ENCODE measurements around the gene CCT2.

The CCT2 gene

DNA sequence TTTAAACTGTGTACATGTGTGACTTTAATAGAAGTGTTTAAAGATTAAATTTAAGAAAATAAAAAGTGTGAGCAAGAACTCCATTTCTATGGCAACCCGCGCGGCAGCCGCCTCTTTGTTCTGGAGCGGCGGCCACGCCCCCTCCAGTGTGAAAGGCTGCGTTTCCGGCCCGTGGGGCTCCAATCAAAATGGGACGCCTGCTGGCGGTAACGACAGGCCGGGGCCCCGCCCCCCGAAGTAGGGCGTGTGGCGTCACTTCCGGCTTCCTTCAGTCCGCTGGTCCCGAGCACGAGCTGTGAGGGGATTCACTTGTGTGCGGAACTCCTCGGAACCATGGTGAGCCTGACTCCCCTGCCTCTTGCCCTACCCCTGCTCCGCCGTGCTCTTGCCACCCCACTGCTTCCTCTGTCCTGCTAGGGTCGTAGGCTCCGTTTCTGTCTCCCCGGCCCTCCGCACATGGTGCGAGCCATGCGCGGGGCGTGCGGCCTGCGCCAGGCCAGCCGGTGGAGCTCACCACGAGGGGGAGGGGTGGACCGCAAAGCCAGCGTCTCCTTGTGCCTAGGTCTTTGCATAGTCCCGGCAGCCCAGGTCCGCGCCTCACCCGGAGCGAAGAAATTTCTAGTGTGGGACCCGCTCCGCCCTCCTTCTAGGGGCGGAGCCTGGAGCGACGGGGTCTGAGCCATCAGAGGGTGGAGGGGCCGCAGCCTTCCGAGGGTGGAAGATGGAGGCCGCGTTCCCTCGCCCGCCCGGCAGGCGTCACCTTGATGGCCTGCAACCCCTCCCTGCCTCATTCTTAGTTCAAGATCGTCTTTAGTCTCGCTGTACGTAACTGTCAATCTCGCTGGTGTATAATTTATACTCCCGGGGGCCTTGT lies at the start of gene CCT2:
TSS of gene CCT2 (plus strand) at position 271 of the 874 bp plus-strand sequence. CDS start at position 334, 63 bp downstream.
- peak; percentile 99 for ATAC-seq
- H3K27me3 Mint-ChIP-seq, result no peaks in the 10 kb centered on the region
- peaks cover 8% of the 10 kb centered on the region for H3K4me1 Mint-ChIP-seq
- peaks cover 30% of the 10 kb centered on the region for H3K36me3 Mint-ChIP-seq
- peak within 1 kb of the TSS; percentile 94 for H3K4me3 Mint-ChIP-seq
- H3K9me3 Mint-ChIP-seq, result no peaks in the 10 kb centered on the region
- H3K27ac Mint-ChIP-seq, result peak within 1 kb of the TSS; percentile 95

DNA sequence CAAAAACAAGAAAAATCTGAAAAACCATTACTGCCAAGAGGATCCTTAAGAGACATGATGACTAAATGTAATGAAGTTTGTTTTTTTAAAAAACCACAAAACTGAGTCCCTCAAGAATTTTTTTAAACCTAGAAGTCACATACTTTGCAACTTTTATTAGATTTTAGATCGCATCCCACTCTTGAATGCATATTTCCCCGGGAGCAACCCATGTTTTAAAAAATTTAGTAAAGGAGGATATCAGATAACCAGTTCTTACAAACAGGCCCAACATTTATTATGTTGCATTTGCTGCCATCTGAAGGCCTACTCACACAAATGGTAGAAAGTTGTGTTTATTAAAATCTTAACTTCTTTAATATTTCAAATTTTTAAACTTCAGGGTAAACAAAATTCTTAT lies 44.3 kb upstream of the CCT2 start:
- H3K27me3 Mint-ChIP-seq, result no peaks in the 10 kb centered on the region
- ATAC-seq, result no peak
- H3K27ac Mint-ChIP-seq, result no peak overlapping the region
- H3K36me3 Mint-ChIP-seq, result peaks cover 44% of the 10 kb centered on the region
- no peak overlapping the region for H3K4me3 Mint-ChIP-seq
- H3K9me3 Mint-ChIP-seq, result peaks cover 6% of the 10 kb centered on the region
- H3K4me1 Mint-ChIP-seq, result no peaks in the 10 kb centered on the region

DNA sequence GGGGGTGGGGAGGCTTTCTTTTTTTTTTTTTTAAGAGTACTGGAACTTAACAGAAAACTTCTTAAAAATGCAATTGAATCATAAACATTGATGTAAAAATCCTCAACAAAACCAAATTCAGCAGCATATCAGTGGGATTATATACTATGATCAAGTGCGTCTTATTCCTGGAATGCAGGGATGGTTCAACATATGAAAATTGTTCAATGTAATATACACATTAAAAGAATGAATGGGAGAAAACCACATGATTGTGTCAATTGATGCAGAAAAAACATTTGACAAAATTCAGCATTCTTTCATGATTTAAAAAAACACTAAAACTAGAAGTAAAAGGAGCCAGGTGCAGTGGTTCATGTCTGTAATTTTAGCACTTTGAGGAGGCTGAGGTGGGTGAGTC lies 41.2 kb upstream of the CCT2 start:
- ATAC-seq, result no peak
- Mint-ChIP-seq H3K27ac (no peak overlapping the region), H3K4me3 (no peak overlapping the region), H3K9me3 (peaks cover 6% of the 10 kb centered on the region), H3K4me1 (no peaks in the 10 kb centered on the region), H3K36me3 (peaks cover 36% of the 10 kb centered on the region), H3K27me3 (no peaks in the 10 kb centered on the region)

DNA sequence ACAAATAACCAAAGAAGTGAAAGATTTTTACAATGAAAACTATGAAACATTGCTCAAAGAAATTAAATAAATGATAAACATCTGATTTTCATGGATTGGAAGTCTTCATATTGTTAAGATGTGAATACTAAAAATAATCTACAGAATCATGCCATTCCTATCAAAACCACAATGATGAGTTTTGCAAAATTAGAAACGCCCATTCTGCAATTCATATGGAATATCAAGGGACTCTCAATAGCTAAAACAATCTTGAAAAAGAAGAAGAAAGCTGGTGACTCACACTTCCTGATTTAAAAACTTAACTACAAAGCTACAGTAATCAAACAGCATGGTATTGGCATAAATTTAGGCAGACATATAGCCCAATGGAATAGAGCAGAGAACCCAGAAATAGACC lies 40.2 kb upstream of the CCT2 start:
- H3K4me1 Mint-ChIP-seq, result no peaks in the 10 kb centered on the region
- no peaks in the 10 kb centered on the region for H3K27me3 Mint-ChIP-seq
- ATAC-seq, result no peak
- peaks cover 43% of the 10 kb centered on the region for H3K36me3 Mint-ChIP-seq
- no peak overlapping the region for H3K27ac Mint-ChIP-seq
- H3K9me3 Mint-ChIP-seq, result peaks cover 6% of the 10 kb centered on the region
- no peak overlapping the region for H3K4me3 Mint-ChIP-seq

DNA sequence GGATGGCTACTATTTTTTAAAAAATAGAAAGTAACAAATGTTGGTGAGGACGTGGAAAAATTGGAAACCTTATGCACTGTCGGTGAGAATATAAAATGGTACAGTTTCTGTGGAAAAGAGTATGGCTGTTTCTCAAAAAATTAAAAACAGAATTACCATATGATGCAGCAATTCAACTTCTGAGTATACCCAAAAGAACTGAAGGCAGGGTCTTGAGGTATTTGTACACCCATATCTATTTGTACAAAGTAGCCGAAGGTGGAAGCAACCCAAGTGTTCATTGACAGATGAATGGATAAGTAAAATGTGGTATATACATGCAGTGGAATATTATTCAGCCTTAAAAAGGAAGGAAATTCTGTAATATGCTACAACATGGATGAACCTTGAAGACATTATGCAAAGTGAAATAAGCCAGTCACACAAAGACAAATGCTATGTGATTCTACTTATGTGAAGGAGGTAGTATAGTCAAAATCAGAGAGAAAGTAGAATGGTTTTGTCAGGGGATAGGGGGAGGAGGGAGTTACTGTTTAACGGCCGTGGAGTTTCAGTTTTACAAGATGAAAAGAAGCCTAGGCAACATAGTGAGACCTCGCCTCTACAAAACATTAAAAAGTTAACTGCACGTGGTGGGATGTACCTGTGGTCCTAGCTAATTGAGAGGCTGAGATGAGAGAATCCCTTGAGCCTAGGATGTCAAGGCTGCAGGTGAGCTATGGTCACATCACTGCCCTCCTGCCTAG lies 38.4 kb upstream of the CCT2 start:
- no peaks in the 10 kb centered on the region for H3K4me1 Mint-ChIP-seq
- H3K27me3 Mint-ChIP-seq, result no peaks in the 10 kb centered on the region
- peaks cover 6% of the 10 kb centered on the region for H3K9me3 Mint-ChIP-seq
- no peak overlapping the region for H3K27ac Mint-ChIP-seq
- H3K4me3 Mint-ChIP-seq, result no peak overlapping the region
- peaks cover 36% of the 10 kb centered on the region for H3K36me3 Mint-ChIP-seq
- ATAC-seq, result no peak

DNA sequence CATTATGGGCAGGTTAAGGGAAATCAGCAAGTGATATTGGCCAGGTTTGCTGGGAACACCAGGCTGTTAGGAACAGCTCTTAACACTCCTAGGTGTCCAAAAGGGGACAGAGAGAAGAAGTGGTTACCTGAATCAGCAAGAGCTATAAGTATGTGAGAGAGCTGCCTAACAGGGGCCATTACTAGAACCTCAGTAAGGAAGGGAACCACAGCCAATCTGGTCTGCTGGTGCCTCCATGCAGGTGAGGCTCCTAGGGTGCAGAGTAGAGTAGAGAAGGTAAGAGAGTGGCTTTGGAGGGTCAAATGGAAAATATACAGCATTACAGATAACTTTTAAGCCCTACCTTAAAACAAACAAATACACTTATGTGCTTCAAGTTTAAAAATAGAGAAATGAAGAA lies 36.6 kb upstream of the CCT2 start:
- H3K27ac Mint-ChIP-seq, result no peak overlapping the region
- ATAC-seq, result no peak
- no peaks in the 10 kb centered on the region for H3K4me1 Mint-ChIP-seq
- peaks cover under 1% of the 10 kb centered on the region for H3K9me3 Mint-ChIP-seq
- no peaks in the 10 kb centered on the region for H3K27me3 Mint-ChIP-seq
- H3K4me3 Mint-ChIP-seq, result no peak overlapping the region
- H3K36me3 Mint-ChIP-seq, result peaks cover 30% of the 10 kb centered on the region

DNA sequence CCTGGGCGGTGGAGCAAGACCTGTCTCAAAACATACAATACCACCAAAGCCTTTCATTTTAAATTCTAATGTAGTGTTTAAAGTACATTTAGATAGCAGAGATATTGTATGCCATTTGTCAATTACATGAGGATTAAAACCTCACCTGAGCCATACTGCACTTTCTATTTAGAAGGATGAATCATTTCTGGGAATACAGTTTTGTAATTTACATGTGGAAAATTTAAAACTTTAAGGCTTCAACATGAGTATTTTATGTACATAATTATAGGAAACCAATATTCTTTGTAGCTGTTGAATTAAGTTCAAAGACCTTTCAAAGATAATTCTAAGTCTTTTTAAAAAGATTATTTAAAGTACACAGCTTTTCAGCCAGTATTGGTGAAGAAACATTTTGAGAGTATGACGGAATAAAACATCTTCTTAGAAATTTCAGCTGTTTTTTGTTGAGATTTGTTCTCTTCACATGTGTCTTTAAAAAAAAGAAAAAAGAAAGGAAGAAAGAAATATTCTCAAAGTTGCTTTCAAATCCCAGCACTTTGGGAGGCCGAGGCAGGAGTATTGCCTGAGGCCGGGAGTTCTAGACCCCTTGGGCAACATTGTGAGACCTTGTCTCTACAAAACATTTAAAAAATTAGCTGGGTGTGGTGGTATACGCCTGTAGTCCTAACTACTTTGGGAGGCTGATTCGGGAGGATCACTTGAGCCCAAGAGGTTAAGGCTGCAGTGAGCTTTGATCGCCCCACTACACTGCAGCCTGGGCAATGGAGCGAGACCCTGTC lies 34.5 kb upstream of the CCT2 start:
- no peak overlapping the region for H3K4me3 Mint-ChIP-seq
- no peaks in the 10 kb centered on the region for H3K27me3 Mint-ChIP-seq
- H3K36me3 Mint-ChIP-seq, result peaks cover 15% of the 10 kb centered on the region
- no peaks in the 10 kb centered on the region for H3K9me3 Mint-ChIP-seq
- H3K4me1 Mint-ChIP-seq, result no peaks in the 10 kb centered on the region
- no peak for ATAC-seq
- no peak overlapping the region for H3K27ac Mint-ChIP-seq

DNA sequence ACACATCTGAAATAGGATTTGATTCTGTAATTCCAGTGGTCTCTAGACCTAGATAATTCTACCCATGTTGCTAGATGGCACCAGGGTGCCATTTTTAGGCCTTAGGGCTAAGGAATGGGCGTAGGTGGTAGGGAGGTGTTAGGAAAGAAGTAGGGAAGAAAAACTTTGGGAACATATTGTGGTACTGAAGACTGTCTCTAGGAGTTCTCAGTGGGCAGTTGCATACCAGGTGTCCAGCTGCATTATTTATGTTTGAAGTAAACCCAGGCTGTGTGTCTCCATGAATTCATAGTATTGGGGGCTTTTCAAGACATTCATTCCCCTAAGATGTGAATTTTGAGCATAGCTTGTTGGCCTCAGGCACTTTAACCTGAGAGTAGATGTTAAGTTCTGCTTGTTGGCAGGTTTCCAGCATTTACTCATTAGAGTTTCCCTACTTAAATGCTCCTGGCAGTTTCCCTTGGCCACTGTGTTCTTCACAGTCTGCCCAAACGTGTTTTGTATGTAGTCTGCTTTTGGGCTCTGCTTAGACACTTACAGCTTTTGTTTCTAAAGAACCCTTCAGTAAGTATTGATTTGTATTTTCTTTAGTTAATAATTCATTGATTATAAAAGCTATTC lies 31.5 kb upstream of the CCT2 start:
- Mint-ChIP-seq H3K9me3 (no peaks in the 10 kb centered on the region), H3K27ac (no peak overlapping the region), H3K27me3 (no peaks in the 10 kb centered on the region), H3K4me1 (peaks cover 5% of the 10 kb centered on the region), H3K4me3 (no peak overlapping the region), H3K36me3 (peaks cover 16% of the 10 kb centered on the region)
- ATAC-seq, result no peak

DNA sequence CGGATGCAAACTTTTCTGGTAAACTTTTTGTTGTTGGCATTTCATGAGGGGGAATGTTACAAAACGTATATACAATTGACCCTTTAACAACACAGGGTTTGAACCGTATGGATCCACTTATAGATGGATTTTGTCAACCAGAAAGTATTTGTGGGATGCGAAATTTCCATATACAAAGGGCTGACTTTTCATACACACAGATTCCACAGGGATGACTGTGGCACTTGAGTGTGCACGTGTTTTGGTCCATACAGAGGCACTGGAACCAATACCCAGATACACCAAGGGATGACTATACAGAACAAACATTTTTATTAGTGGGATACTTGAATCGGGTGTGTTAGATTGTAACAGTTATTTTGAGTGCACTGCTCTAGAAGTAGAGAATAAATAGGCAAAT lies 29.8 kb upstream of the CCT2 start:
- Mint-ChIP-seq H3K9me3 (no peaks in the 10 kb centered on the region), H3K36me3 (peaks cover 6% of the 10 kb centered on the region), H3K27me3 (no peaks in the 10 kb centered on the region), H3K27ac (no peak overlapping the region), H3K4me1 (peaks cover 5% of the 10 kb centered on the region), H3K4me3 (no peak overlapping the region)
- no peak for ATAC-seq

DNA sequence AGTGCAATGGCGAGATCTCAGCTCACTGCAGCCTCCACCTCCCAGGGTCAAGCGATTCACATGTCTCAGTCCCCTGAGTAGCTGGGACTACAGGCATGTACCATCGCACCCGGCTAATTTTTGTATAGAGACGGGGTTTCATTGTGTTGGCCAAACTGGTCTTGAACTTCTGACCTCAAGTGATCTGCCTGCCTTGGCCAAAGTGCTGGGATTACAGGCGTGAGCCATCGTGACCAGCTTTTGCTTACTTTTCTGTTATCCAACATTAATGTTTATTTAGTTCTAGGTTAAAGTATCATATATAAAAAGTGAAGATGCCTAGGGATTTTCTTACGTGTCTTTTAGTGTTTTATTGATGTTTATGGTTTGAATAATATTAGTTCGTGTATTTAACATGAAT lies 28.9 kb upstream of the CCT2 start:
- H3K36me3 Mint-ChIP-seq, result peaks cover 6% of the 10 kb centered on the region
- no peak overlapping the region for H3K4me3 Mint-ChIP-seq
- H3K9me3 Mint-ChIP-seq, result no peaks in the 10 kb centered on the region
- no peak overlapping the region for H3K27ac Mint-ChIP-seq
- ATAC-seq, result no peak
- H3K4me1 Mint-ChIP-seq, result peaks cover 5% of the 10 kb centered on the region
- H3K27me3 Mint-ChIP-seq, result no peaks in the 10 kb centered on the region

DNA sequence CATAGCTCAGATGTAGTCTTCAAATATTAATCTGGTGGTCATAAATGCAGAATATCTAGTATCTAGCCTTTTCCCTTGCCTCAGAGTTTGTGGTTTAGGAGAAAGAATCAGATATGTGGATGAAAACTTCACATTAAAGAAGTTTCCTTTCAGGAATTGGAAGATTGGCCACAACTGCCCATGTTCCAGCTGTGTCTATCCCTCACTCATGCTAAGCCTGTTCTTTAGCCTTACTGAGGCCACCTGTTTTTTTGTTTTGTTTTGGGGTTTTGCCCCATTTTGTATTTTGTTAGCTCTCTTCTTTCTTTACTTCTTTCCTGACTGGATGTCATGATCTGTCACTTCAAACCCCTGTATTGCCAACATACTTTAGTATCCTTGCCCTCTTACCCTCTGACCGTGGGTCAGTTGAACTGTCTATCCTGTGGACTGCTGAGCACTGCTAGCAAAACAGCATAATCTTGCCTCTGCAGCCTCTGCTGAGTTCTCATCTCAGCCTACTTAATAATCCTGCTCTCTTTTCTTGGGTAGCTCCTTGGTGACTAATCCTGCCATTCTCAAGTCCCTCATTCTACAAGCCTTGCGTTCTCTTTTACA lies 22.0 kb upstream of the CCT2 start:
- H3K4me1 Mint-ChIP-seq, result no peaks in the 10 kb centered on the region
- H3K9me3 Mint-ChIP-seq, result no peaks in the 10 kb centered on the region
- no peak overlapping the region for H3K4me3 Mint-ChIP-seq
- H3K27ac Mint-ChIP-seq, result no peak overlapping the region
- no peaks in the 10 kb centered on the region for H3K36me3 Mint-ChIP-seq
- H3K27me3 Mint-ChIP-seq, result no peaks in the 10 kb centered on the region
- no peak for ATAC-seq

DNA sequence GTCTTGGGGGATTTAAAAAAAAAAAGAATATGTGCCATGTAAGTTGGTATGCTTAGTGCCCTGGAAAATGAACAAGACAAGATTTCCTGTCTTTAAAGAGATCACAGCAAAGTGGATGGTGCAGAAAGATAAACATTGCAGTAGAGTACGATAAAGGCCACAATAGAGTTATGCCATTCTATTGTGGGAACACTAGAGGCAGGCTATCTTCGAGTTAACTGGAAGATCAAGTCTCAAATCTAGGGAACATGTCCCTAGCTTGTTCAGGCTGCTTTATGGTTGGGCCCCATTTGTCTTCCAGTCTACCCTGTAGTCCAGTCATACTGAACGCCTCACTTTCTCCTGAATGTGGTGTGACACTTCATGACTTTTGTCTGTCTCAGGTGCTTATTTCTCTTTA lies 18.7 kb upstream of the CCT2 start:
- ATAC-seq, result no peak
- no peaks in the 10 kb centered on the region for H3K27me3 Mint-ChIP-seq
- H3K4me1 Mint-ChIP-seq, result no peaks in the 10 kb centered on the region
- peaks cover 21% of the 10 kb centered on the region for H3K36me3 Mint-ChIP-seq
- no peak overlapping the region for H3K4me3 Mint-ChIP-seq
- no peaks in the 10 kb centered on the region for H3K9me3 Mint-ChIP-seq
- peak overlapping the region; percentile 0 for H3K27ac Mint-ChIP-seq

DNA sequence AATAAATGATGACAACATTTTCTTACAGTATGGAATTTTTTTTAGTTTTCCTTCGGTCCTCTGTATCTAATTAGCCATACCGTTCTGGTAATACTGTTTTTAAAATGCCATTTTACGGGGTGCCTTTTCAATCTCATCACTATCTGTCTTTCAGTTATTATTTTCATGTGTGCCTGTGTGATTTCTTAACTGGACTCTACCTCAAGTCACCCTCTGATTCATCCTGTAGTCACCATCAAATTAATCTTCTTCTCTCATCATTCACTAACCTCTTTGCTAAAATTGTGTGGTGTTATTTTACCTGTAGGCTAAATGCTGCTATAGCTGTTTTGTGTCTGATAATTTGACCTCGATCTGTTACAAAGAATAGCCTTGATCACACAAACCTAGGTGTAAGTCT lies 16.0 kb upstream of the CCT2 start:
- Mint-ChIP-seq H3K36me3 (peaks cover 33% of the 10 kb centered on the region), H3K4me3 (no peak overlapping the region), H3K4me1 (no peaks in the 10 kb centered on the region), H3K27me3 (no peaks in the 10 kb centered on the region), H3K27ac (peak overlapping the region; percentile 0), H3K9me3 (no peaks in the 10 kb centered on the region)
- no peak for ATAC-seq

DNA sequence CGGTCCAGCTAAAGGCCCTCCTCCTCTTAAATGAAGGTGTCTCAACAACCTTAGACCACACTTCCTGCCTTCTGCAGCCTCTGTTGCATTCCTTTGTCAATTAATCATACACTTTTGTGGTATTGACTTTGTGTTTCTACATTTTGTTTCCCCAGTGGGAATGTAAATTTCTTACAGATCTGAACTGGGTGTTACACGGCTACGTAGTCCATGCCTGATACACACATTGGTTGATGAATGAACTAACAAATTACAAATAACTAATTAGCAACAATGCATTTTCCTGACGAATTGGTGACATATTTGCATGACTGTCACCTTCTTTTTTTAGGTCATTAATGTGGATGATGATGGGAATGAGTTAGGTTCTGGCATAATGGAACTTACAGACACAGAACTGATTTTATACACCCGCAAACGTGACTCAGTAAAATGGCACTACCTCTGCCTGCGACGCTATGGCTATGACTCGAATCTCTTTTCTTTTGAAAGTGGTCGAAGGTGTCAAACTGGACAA lies 15.2 kb upstream of the CCT2 start:
- no peaks in the 10 kb centered on the region for H3K27me3 Mint-ChIP-seq
- H3K9me3 Mint-ChIP-seq, result no peaks in the 10 kb centered on the region
- peaks cover 40% of the 10 kb centered on the region for H3K36me3 Mint-ChIP-seq
- no peak for ATAC-seq
- H3K4me1 Mint-ChIP-seq, result no peaks in the 10 kb centered on the region
- H3K4me3 Mint-ChIP-seq, result no peak overlapping the region
- peak overlapping the region; percentile 0 for H3K27ac Mint-ChIP-seq
